ENCODE results near the gene TMEM232.
"Not testable (repeated sequence)": the region's sequence is repeated elsewhere in the genome, so short reads cannot be mapped to it uniquely, and the experiment has no call there.

The TMEM232 gene

GRCh38 chr5:110536120-110537115 is 190.1 kb downstream of the TMEM232 start:
- H3K4me3 ChIP-seq (ENCODE audit: low read length in 2 of 2): no peak overlapping the region
- no peaks in the 10 kb centered on the region for H3K36me3 ChIP-seq (ENCODE audit: control insufficient read depth in 2 of 2, insufficient read depth in 2 of 2, low read length in 2 of 2)
- H3K4me1 ChIP-seq (ENCODE audit: control insufficient read depth in 2 of 2, insufficient read depth in 2 of 2, low read length in 2 of 2): no peaks in the 10 kb centered on the region
- H3K9ac ChIP-seq (ENCODE audit: low read depth in 1 of 2, low read length in 2 of 2): no peak overlapping the region
- no peaks in the 10 kb centered on the region for H3K9me3 ChIP-seq (ENCODE audit: control insufficient read depth in 2 of 2, low read length in 2 of 2)
- no peak overlapping the region for H3K27ac ChIP-seq (ENCODE audit: low read depth in 2 of 2, low read length in 2 of 2)
- H3K27me3 ChIP-seq (ENCODE audit: control insufficient read depth in 2 of 2, insufficient read depth in 2 of 2, low read length in 2 of 2): no peaks in the 10 kb centered on the region

GRCh38 chr5:110535146-110535545 is 191.3 kb downstream of the TMEM232 start:
- not testable (repeated sequence) for H3K27me3 ChIP-seq (ENCODE audit: control insufficient read depth in 2 of 2, insufficient read depth in 2 of 2, low read length in 2 of 2); H3K9me3 ChIP-seq (ENCODE audit: control insufficient read depth in 2 of 2, low read length in 2 of 2)

DNA sequence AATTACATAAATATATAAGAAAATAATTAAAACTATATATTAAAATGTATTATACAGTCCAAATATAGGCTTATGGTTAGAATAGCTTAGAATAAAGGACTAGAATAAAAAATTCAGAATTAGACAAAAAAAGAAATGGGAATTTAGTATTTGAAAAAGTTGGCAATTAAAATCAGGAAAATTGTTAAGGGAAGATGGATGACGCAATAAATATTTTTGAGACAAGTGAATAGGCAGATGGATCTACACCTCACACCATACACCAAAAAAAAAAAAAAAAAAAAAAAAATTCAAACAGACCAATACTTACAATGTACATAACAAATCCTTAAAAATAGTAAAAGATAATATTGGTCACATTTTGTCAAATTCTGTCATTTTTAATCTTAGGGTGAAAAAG is 200.7 kb downstream of the TMEM232 start:
- Histone ChIP-seq H3K4me3 (ENCODE audit: low read length in 2 of 2) (no peak overlapping the region), H3K36me3 (ENCODE audit: control insufficient read depth in 2 of 2, insufficient read depth in 2 of 2, low read length in 2 of 2) (no peaks in the 10 kb centered on the region), H3K9me3 (ENCODE audit: control insufficient read depth in 2 of 2, low read length in 2 of 2) (no peaks in the 10 kb centered on the region), H3K9ac (ENCODE audit: low read depth in 1 of 2, low read length in 2 of 2) (no peak overlapping the region), H3K4me1 (ENCODE audit: control insufficient read depth in 2 of 2, insufficient read depth in 2 of 2, low read length in 2 of 2) (no peaks in the 10 kb centered on the region), H3K27ac (ENCODE audit: low read depth in 2 of 2, low read length in 2 of 2) (no peak overlapping the region), H3K27me3 (ENCODE audit: control insufficient read depth in 2 of 2, insufficient read depth in 2 of 2, low read length in 2 of 2) (no peaks in the 10 kb centered on the region)

More at GRCh38 chr5:110535146-110535545, 191.3 kb downstream of the TMEM232 start:
- not testable (repeated sequence) for H3K9ac ChIP-seq (ENCODE audit: low read depth in 1 of 2, low read length in 2 of 2); H3K36me3 ChIP-seq (ENCODE audit: control insufficient read depth in 2 of 2, insufficient read depth in 2 of 2, low read length in 2 of 2); H3K4me3 ChIP-seq (ENCODE audit: low read length in 2 of 2); H3K27ac ChIP-seq (ENCODE audit: low read depth in 2 of 2, low read length in 2 of 2); H3K4me1 ChIP-seq (ENCODE audit: control insufficient read depth in 2 of 2, insufficient read depth in 2 of 2, low read length in 2 of 2)

DNA sequence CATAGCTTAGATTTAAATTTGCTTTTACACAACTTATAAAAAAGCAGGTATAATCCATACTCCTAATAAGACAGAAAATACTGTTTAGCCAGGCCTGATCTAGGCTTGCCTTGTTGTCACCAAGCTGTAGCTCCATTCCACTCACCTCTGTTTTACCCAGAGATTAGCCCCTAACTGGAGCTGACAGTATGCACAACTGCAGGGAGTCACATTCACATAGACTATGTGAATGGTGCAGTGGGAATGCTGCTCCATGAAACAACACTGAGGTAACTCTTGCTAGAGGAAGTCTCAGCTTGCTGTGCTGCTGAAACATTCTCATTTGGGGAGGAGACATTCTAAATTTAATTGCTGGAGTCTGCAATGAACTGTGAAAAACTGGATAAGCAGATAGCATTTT is 209.1 kb downstream of the TMEM232 start:
- no peaks in the 10 kb centered on the region for H3K4me1 ChIP-seq (ENCODE audit: control insufficient read depth in 2 of 2, insufficient read depth in 2 of 2, low read length in 2 of 2)
- no peak overlapping the region for H3K27ac ChIP-seq (ENCODE audit: low read depth in 2 of 2, low read length in 2 of 2)
- H3K9ac ChIP-seq (ENCODE audit: low read depth in 1 of 2, low read length in 2 of 2): no peak overlapping the region
- H3K9me3 ChIP-seq (ENCODE audit: control insufficient read depth in 2 of 2, low read length in 2 of 2): no peaks in the 10 kb centered on the region
- no peak overlapping the region for H3K4me3 ChIP-seq (ENCODE audit: low read length in 2 of 2)
- no peaks in the 10 kb centered on the region for H3K27me3 ChIP-seq (ENCODE audit: control insufficient read depth in 2 of 2, insufficient read depth in 2 of 2, low read length in 2 of 2)
- no peaks in the 10 kb centered on the region for H3K36me3 ChIP-seq (ENCODE audit: control insufficient read depth in 2 of 2, insufficient read depth in 2 of 2, low read length in 2 of 2)

DNA sequence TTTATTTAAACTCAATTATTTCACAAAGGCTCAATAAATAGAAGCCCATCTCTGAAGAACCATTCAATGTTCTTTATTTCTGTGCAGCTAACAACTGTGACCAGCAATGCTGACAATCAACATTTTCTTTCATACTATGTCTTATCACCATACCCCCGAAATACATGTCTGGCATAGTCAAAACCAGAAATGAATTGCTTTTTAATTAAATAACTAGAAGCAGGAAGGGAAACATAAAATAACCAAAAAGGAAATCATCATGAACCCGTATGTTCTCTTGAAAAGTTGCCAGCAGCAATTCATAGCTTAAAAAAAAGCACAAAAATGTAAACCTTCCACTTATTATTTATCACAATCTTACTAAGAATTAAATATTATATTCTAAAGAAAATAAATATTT is 212.4 kb downstream of the TMEM232 start:
- Histone ChIP-seq H3K4me1 (ENCODE audit: control insufficient read depth in 2 of 2, insufficient read depth in 2 of 2, low read length in 2 of 2) (no peaks in the 10 kb centered on the region), H3K9me3 (ENCODE audit: control insufficient read depth in 2 of 2, low read length in 2 of 2) (no peaks in the 10 kb centered on the region), H3K9ac (ENCODE audit: low read depth in 1 of 2, low read length in 2 of 2) (no peak overlapping the region), H3K27ac (ENCODE audit: low read depth in 2 of 2, low read length in 2 of 2) (no peak overlapping the region), H3K27me3 (ENCODE audit: control insufficient read depth in 2 of 2, insufficient read depth in 2 of 2, low read length in 2 of 2) (no peaks in the 10 kb centered on the region), H3K4me3 (ENCODE audit: low read length in 2 of 2) (no peak overlapping the region), H3K36me3 (ENCODE audit: control insufficient read depth in 2 of 2, insufficient read depth in 2 of 2, low read length in 2 of 2) (no peaks in the 10 kb centered on the region)

DNA sequence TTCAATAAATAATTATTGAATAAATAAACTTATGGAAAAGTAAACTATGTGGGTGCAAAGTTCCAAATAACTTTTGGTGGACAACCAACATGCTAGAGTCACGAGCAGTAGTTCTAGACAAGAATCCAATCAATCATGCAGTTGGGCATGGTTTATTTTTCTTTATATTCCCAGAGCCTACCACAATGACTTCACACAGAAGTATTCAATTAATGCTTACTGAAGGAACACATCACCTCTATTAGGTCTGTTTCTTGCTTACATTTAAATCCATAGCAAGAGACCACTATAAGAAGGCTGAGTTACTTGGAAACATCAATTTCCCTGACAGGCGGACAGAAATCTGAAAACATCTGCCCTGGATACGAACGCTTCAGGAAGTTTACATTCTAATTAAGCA is 214.2 kb downstream of the TMEM232 start:
- Histone ChIP-seq H3K4me1 (ENCODE audit: control insufficient read depth in 2 of 2, insufficient read depth in 2 of 2, low read length in 2 of 2) (no peaks in the 10 kb centered on the region), H3K9ac (ENCODE audit: low read depth in 1 of 2, low read length in 2 of 2) (no peak overlapping the region), H3K27ac (ENCODE audit: low read depth in 2 of 2, low read length in 2 of 2) (no peak overlapping the region), H3K9me3 (ENCODE audit: control insufficient read depth in 2 of 2, low read length in 2 of 2) (no peaks in the 10 kb centered on the region), H3K27me3 (ENCODE audit: control insufficient read depth in 2 of 2, insufficient read depth in 2 of 2, low read length in 2 of 2) (no peaks in the 10 kb centered on the region), H3K4me3 (ENCODE audit: low read length in 2 of 2) (no peak overlapping the region), H3K36me3 (ENCODE audit: control insufficient read depth in 2 of 2, insufficient read depth in 2 of 2, low read length in 2 of 2) (no peaks in the 10 kb centered on the region)

GRCh38 chr5:110510146-110510545 is 216.3 kb downstream of the TMEM232 start:
- Histone ChIP-seq H3K4me3 (ENCODE audit: low read length in 2 of 2) (no peak overlapping the region), H3K4me1 (ENCODE audit: control insufficient read depth in 2 of 2, insufficient read depth in 2 of 2, low read length in 2 of 2) (no peaks in the 10 kb centered on the region), H3K9me3 (ENCODE audit: control insufficient read depth in 2 of 2, low read length in 2 of 2) (no peaks in the 10 kb centered on the region), H3K27me3 (ENCODE audit: control insufficient read depth in 2 of 2, insufficient read depth in 2 of 2, low read length in 2 of 2) (no peaks in the 10 kb centered on the region), H3K9ac (ENCODE audit: low read depth in 1 of 2, low read length in 2 of 2) (no peak overlapping the region), H3K27ac (ENCODE audit: low read depth in 2 of 2, low read length in 2 of 2) (no peak overlapping the region), H3K36me3 (ENCODE audit: control insufficient read depth in 2 of 2, insufficient read depth in 2 of 2, low read length in 2 of 2) (no peaks in the 10 kb centered on the region)

DNA sequence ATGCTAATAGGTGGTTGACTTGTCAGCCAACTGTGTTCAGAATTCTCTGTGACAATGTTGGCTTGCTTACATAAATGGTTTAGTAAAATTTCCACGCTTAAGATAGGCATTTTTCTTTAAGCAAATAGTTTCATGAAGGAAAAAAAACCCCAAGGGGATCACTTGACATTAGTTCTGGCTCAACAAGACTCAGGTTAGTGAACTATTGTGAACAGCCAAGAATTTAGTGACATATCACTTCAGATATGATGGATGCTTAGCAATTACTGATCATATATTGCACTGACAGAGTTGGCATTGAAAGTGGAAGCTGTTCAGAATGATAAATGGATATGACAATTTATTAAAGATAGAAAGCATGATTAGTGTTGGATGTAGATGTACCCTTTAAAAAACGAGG is 218.5 kb downstream of the TMEM232 start:
- H3K27ac ChIP-seq (ENCODE audit: low read depth in 2 of 2, low read length in 2 of 2): no peak overlapping the region
- H3K27me3 ChIP-seq (ENCODE audit: control insufficient read depth in 2 of 2, insufficient read depth in 2 of 2, low read length in 2 of 2): no peaks in the 10 kb centered on the region
- no peaks in the 10 kb centered on the region for H3K4me1 ChIP-seq (ENCODE audit: control insufficient read depth in 2 of 2, insufficient read depth in 2 of 2, low read length in 2 of 2)
- no peaks in the 10 kb centered on the region for H3K36me3 ChIP-seq (ENCODE audit: control insufficient read depth in 2 of 2, insufficient read depth in 2 of 2, low read length in 2 of 2)
- no peaks in the 10 kb centered on the region for H3K9me3 ChIP-seq (ENCODE audit: control insufficient read depth in 2 of 2, low read length in 2 of 2)
- no peak overlapping the region for H3K4me3 ChIP-seq (ENCODE audit: low read length in 2 of 2)
- H3K9ac ChIP-seq (ENCODE audit: low read depth in 1 of 2, low read length in 2 of 2): no peak overlapping the region

DNA sequence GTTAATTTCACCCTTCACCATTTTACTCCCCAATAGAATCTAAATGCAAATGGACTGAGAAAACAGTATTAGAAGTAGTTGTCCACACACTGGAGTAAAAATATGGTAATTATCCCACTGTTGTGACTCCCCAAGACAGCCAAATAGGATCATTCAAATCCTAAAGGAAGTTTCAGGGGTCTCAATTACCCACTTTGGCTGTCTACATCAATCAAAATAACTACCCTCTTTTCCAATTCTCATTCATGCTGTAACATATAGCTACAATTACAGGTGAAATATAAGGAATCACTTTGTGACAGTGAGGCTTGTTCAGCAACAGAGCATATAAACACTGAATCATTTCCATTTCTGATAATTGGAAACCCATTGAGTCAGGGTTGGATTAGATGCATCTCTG is 220.1 kb downstream of the TMEM232 start:
- Histone ChIP-seq H3K4me1 (ENCODE audit: control insufficient read depth in 2 of 2, insufficient read depth in 2 of 2, low read length in 2 of 2) (no peaks in the 10 kb centered on the region), H3K4me3 (ENCODE audit: low read length in 2 of 2) (no peak overlapping the region), H3K27ac (ENCODE audit: low read depth in 2 of 2, low read length in 2 of 2) (no peak overlapping the region), H3K9me3 (ENCODE audit: control insufficient read depth in 2 of 2, low read length in 2 of 2) (no peaks in the 10 kb centered on the region), H3K36me3 (ENCODE audit: control insufficient read depth in 2 of 2, insufficient read depth in 2 of 2, low read length in 2 of 2) (no peaks in the 10 kb centered on the region), H3K9ac (ENCODE audit: low read depth in 1 of 2, low read length in 2 of 2) (no peak overlapping the region), H3K27me3 (ENCODE audit: control insufficient read depth in 2 of 2, insufficient read depth in 2 of 2, low read length in 2 of 2) (no peaks in the 10 kb centered on the region)

GRCh38 chr5:110496276-110496675 is 230.2 kb downstream of the TMEM232 start:
- Histone ChIP-seq H3K27ac (ENCODE audit: low read depth in 2 of 2, low read length in 2 of 2) (no peak overlapping the region), H3K36me3 (ENCODE audit: control insufficient read depth in 2 of 2, insufficient read depth in 2 of 2, low read length in 2 of 2) (no peaks in the 10 kb centered on the region), H3K9ac (ENCODE audit: low read depth in 1 of 2, low read length in 2 of 2) (no peak overlapping the region), H3K9me3 (ENCODE audit: control insufficient read depth in 2 of 2, low read length in 2 of 2) (no peaks in the 10 kb centered on the region), H3K4me3 (ENCODE audit: low read length in 2 of 2) (no peak overlapping the region), H3K4me1 (ENCODE audit: control insufficient read depth in 2 of 2, insufficient read depth in 2 of 2, low read length in 2 of 2) (no peaks in the 10 kb centered on the region), H3K27me3 (ENCODE audit: control insufficient read depth in 2 of 2, insufficient read depth in 2 of 2, low read length in 2 of 2) (no peaks in the 10 kb centered on the region)

Data from mucosa of rectum (tissue), 2 donors.